Uterus (tissue), 2 donors: ENCODE results near the gene SCN5A.

Source experiments
- CTCF ChIP-seq, 4 experiments: fragments of 200-600 bp in 2 of 4; fragments of 450-650 bp in 2 of 4; sonication (generic) in 2 of 4; IDR thresholded peaks; one replicate each; pipeline ENCODE4 v1.5.1; 2016 to 2019; ENCODE audit warnings: antibody characterized with exemption in 4 of 4, mild to moderate bottlenecking in 2 of 4, moderate library complexity in 1 of 4
- POLR2A ChIP-seq, 2 donors: fragments of 450-650 bp; IDR thresholded peaks; one replicate each; pipeline ENCODE4 v1.6.1; 2016; ENCODE audit warnings: antibody characterized with exemption in 2 of 2, mild to moderate bottlenecking in 1 of 2, moderate library complexity in 1 of 2

GRCh38 chr3:38616658-38617057 is 32.8 kb downstream of the SCN5A start:
- TF ChIP-seq CTCF (IDR thresholded peaks at IDR 0.05) (no peak), POLR2A (IDR thresholded peaks at IDR 0.05) (no peak)
